Glutamatergic neuron (in vitro differentiated cells): Measurements from ENCODE around the gene MS4A1. TPM values are rescaled to one million over a fixed set of nuclear protein-coding genes. Genes with fewer than 3 reads are reported as not detected.

Source experiments
- DNase-seq: peaks from one replicate; pipeline ENCODE4 v3.0.0; 2022
- H3K27ac Mint-ChIP-seq: one replicate; pipeline ENCODE4 v1.8.0; 2020; ENCODE audit warnings: mild to moderate bottlenecking, mixed read lengths, inconsistent platforms; ENCODE audit not compliant: unreplicated experiment
- H3K27me3 Mint-ChIP-seq: one replicate; pipeline ENCODE4 v1.8.0; 2020; ENCODE audit warnings: mild to moderate bottlenecking, moderate library complexity, mixed read lengths, inconsistent platforms; ENCODE audit not compliant: unreplicated experiment
- H3K36me3 Mint-ChIP-seq: one replicate; pipeline ENCODE4 v1.8.0; 2020; ENCODE audit warnings: mild to moderate bottlenecking, mixed read lengths, inconsistent platforms; ENCODE audit not compliant: unreplicated experiment
- H3K4me1 Mint-ChIP-seq: one replicate; pipeline ENCODE4 v1.8.0; 2020; ENCODE audit warnings: mild to moderate bottlenecking, low read depth, mixed read lengths, inconsistent platforms; ENCODE audit not compliant: unreplicated experiment
- H3K4me3 Mint-ChIP-seq: one replicate; pipeline ENCODE4 v1.8.0; 2020; ENCODE audit warnings: mild to moderate bottlenecking, mixed read lengths, inconsistent platforms; ENCODE audit not compliant: unreplicated experiment
- H3K9me3 Mint-ChIP-seq: one replicate; pipeline ENCODE4 v1.8.0; 2020; ENCODE audit warnings: mild to moderate bottlenecking, moderate library complexity, mixed read lengths, inconsistent platforms; ENCODE audit not compliant: unreplicated experiment
- CTCF ChIP-seq: fragments of 200-600 bp; sonication (generic); IDR thresholded peaks from one replicate; pipeline ENCODE4 v1.5.0; 2021; ENCODE audit not compliant: partially characterized antibody, unreplicated experiment
- total RNA-seq: library from RNA; stranded (reverse); fragmentation: NEBNext Ultra II Directional; extraction: Animal tissue kit (Norgen Biotek cat#: 25700); gene quantifications from one replicate; pipeline ENCODE4 v1.2.1, GENCODE V29; 2021; ENCODE audit not compliant: unreplicated experiment

The MS4A1 gene
- total RNA-seq, 1 donor from 2014 or later, result not detected

GRCh38 chr11:60482361-60482760 lies 26.7 kb downstream of the MS4A1 start:
- Mint-ChIP-seq H3K4me3 (no peak overlapping the region), H3K9me3 (no peaks in the 10 kb centered on the region), H3K36me3 (no peaks in the 10 kb centered on the region), H3K27me3 (no peaks in the 10 kb centered on the region), H3K27ac (no peak overlapping the region), H3K4me1 (no peaks in the 10 kb centered on the region)
- TF ChIP-seq CTCF, result no peak
- no peak for DNase-seq

- H3K27ac Mint-ChIP-seq, result no peak overlapping the region
- no peaks in the 10 kb centered on the region for H3K4me1 Mint-ChIP-seq
- H3K36me3 Mint-ChIP-seq, result no peaks in the 10 kb centered on the region
- peaks cover 2% of the 10 kb centered on the region for H3K9me3 Mint-ChIP-seq
- H3K27me3 Mint-ChIP-seq, result no peaks in the 10 kb centered on the region
- DNase-seq, result peak; percentile 19
- peak; percentile 58 for TF ChIP-seq CTCF
- H3K4me3 Mint-ChIP-seq, result no peak overlapping the region
Measured at GRCh38 chr11:60485987-60486386, 30.3 kb downstream of the MS4A1 start.

GRCh38 chr11:60492488-60493009 lies 36.9 kb downstream of the MS4A1 start, which contains the start of gene MS4A12:
MS4A12 (plus strand) TSS chr11:60492778; CDS start chr11:60497319, 4,541 bp downstream.
- Mint-ChIP-seq H3K36me3 (no peaks in the 10 kb centered on the region), H3K4me1 (no peaks in the 10 kb centered on the region)
- TF ChIP-seq CTCF, result no peak

GRCh38 chr11:60493454-60493853 lies 37.8 kb downstream of the MS4A1 start:
- Mint-ChIP-seq H3K4me1 (no peaks in the 10 kb centered on the region), H3K27ac (no peak overlapping the region), H3K4me3 (no peak overlapping the region), H3K36me3 (no peaks in the 10 kb centered on the region), H3K27me3 (no peaks in the 10 kb centered on the region), H3K9me3 (peaks cover 2% of the 10 kb centered on the region)
- TF ChIP-seq CTCF, result no peak
- DNase-seq, result no peak

More at GRCh38 chr11:60492488-60493009, 36.9 kb downstream of the MS4A1 start, which contains the start of gene MS4A12:
- Mint-ChIP-seq H3K4me3 (no peak within 1 kb of the TSS), H3K9me3 (peaks cover 2% of the 10 kb centered on the region), H3K27ac (peak within 1 kb of the TSS; percentile 29), H3K27me3 (no peaks in the 10 kb centered on the region)
- no peak for DNase-seq

- Mint-ChIP-seq H3K4me1 (no peaks in the 10 kb centered on the region), H3K9me3 (no peaks in the 10 kb centered on the region), H3K36me3 (no peaks in the 10 kb centered on the region), H3K27ac (no peak overlapping the region), H3K27me3 (no peaks in the 10 kb centered on the region), H3K4me3 (no peak overlapping the region)
- no peak for DNase-seq
- TF ChIP-seq CTCF, result no peak
Measured at GRCh38 chr11:60498399-60498798, 42.8 kb downstream of the MS4A1 start.
